Sigmoid colon (tissue), 7 donors: ENCODE measurements around the gene IMMP2L. TPM values are rescaled to one million over a fixed set of nuclear protein-coding genes. Genes with fewer than 3 reads are reported as not detected.

Experiments
- DNase-seq: peaks from one replicate; pipeline ENCODE4 v3.0.0-alpha.2; 2019
- H3K27ac ChIP-seq, 4 donors: fragments of 200-600 bp; sonication (generic); one replicate each; pipeline ENCODE4 v1.5.1; 2016 to 2019; ENCODE audit warnings: mild to moderate bottlenecking in 1 of 4
- H3K27me3 ChIP-seq, 3 donors: fragments of 200-600 bp; sonication (generic); one replicate each; pipeline ENCODE4 v1.5.1; 2019; ENCODE audit warnings: mild to moderate bottlenecking in 1 of 3
- H3K36me3 ChIP-seq, 4 donors: fragments of 200-600 bp; sonication (generic); one replicate each; pipeline ENCODE4 v1.5.1; 2016 to 2019
- H3K4me1 ChIP-seq, 4 donors: fragments of 200-600 bp; sonication (generic); one replicate each; pipeline ENCODE4 v1.5.1; 2017 to 2019
- H3K4me3 ChIP-seq, 4 donors: fragments of 200-600 bp; sonication (generic); one replicate each; pipeline ENCODE4 v1.5.1; 2017 to 2019; ENCODE audit warnings: mild to moderate bottlenecking in 2 of 4, moderate library complexity in 1 of 4
- H3K9me3 ChIP-seq, 4 donors: fragments of 200-600 bp in 3 of 4; sonication (generic) in 3 of 4; one replicate each; pipeline versions ENCODE4 v1.5.1 to v1.6.1; 2013 to 2019
- EP300 ChIP-seq, 4 donors: sonication (generic); formaldehyde crosslinking; IDR thresholded peaks; one replicate each; pipeline ENCODE4 v1.6.1; 2017; ENCODE audit warnings: antibody characterized with exemption in 4 of 4
- POLR2A ChIP-seq, 2 donors: fragments of 450-650 bp; IDR thresholded peaks; one replicate each; pipeline ENCODE4 v1.6.1; 2016; ENCODE audit warnings: antibody characterized with exemption in 2 of 2, mild to moderate bottlenecking in 2 of 2, moderate library complexity in 2 of 2
- POLR2AphosphoS5 ChIP-seq, 4 donors: sonication (generic); formaldehyde crosslinking; IDR thresholded peaks; one replicate each; pipeline ENCODE4 v1.6.1; 2017; ENCODE audit warnings: antibody characterized with exemption in 4 of 4
- WGBS, 2 donors: extraction: QIAGEN DNeasy Blood & Tissue Kit; methylation state at CpG; one replicate each; pipeline ENCODE4 v1.1.7; 2013; 5-methylcytosine and 5-hydroxymethylcytosine counted together
- intact Hi-C: fragments of 100-400 bp; cut with DNase I; formaldehyde crosslinking; loops from one replicate; pipeline ENCODE4 v1.15.1; 2023
- polyA plus RNA-seq, 3 donors: library from polyadenylated mRNA; stranded (reverse); fragments of 200-250 nt; gene quantifications; one replicate each; pipeline ENCODE4 v1.2.3, GENCODE V29; 2013
- total RNA-seq, 4 donors: library from RNA; depleted of rRNA; stranded (reverse); fragments of >200 nt; gene quantifications; one replicate each; pipeline ENCODE4 v1.1.0, GENCODE V29; 2016
- TF ChIP-seq, protein P1 (sequence below), 4 experiments: fragments of 450-650 bp in 3 of 4; fragments of 200-600 bp in 1 of 4; IDR thresholded peaks; one replicate each; pipeline ENCODE4 v1.5.1; 2016 to 2019; ENCODE audit warnings: antibody characterized with exemption in 4 of 4, mild to moderate bottlenecking in 3 of 4, moderate library complexity in 2 of 4
- donor health status: healthy with polysubstance abuse.
- donor health status: Bipolar disorder and iron deficiency.
- donor health status: healthy.

IMMP2L gene
- total and polyA plus RNA-seq, 7 donors: 2.5 to 57.9 (median 18.5) TPM

DNA sequence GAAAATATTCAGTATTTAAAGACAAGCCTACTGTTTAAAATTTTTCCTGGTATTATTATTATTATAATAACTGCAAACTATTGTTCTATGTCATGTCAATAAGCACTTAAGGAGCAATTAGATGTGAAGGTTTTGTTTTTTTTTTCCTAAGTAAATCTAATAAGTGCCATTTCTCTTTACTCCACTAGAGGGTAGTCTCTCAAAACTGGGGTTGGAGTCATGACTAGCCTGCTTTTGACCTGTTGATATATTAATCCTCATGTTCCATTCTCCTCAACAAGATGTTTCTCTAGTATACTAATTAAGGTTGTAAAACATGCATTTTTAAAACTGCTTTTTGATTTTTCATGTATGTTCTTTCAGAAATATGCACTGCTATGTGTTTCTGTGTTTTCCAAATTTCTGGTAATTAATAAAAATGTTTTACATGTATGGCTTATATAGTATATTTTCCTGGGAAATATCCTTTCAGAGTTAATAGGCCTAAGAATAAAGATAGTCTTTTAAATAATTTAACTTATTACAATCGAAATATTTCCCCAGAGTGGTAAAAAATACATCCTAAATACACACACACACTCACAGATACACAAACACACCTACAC is 472.4 kb downstream of the IMMP2L start:
- DNase-seq: no peak
- Histone ChIP-seq H3K9me3 (no peaks in the 10 kb centered on the region), H3K27ac (no peak overlapping the region), H3K27me3 (no peaks in the 10 kb centered on the region), H3K4me1 (peaks cover 0 to 26% (median 23%) of the 10 kb centered on the region in 4 donors), H3K4me3 (no peak overlapping the region), H3K36me3 (no peaks in the 10 kb centered on the region)
- TF ChIP-seq POLR2AphosphoS5 (IDR thresholded peaks at IDR 0.05): no peak
- TF ChIP-seq, protein P1, sequence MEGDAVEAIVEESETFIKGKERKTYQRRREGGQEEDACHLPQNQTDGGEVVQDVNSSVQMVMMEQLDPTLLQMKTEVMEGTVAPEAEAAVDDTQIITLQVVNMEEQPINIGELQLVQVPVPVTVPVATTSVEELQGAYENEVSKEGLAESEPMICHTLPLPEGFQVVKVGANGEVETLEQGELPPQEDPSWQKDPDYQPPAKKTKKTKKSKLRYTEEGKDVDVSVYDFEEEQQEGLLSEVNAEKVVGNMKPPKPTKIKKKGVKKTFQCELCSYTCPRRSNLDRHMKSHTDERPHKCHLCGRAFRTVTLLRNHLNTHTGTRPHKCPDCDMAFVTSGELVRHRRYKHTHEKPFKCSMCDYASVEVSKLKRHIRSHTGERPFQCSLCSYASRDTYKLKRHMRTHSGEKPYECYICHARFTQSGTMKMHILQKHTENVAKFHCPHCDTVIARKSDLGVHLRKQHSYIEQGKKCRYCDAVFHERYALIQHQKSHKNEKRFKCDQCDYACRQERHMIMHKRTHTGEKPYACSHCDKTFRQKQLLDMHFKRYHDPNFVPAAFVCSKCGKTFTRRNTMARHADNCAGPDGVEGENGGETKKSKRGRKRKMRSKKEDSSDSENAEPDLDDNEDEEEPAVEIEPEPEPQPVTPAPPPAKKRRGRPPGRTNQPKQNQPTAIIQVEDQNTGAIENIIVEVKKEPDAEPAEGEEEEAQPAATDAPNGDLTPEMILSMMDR (IDR thresholded peaks at IDR 0.05): peak in 3 of 4 experiments; percentile 37 to 70 (median 38)
- no peak for TF ChIP-seq EP300 (IDR thresholded peaks at IDR 0.05)
- WGBS, 2 donors: 32 to 43% methylated on average over 1 of the region's 1 CpG
- intact Hi-C loops: loop anchor here (5.0 to 10.0 kb wide), 2 partner anchors 397 to 645 kb away; no protein-coding TSS in a partner anchor

DNA sequence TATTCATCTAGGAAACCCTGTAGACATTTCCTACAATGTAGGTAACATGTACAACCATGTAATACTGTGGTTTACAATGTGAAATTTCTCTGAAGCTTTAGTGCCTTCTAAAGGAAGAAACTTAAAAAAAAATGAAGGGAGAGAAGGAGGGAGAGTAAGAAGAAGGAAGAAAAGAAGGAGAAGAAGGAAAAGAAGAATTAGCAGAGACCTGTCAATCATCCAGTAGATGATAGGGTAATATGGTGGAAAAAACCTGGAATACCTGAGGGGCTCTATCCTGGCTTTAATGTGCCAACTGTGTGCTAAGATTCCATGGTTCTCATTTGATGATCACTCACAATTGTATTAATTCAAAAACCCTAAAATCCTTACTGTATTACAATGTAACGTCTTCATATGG is 474.0 kb downstream of the IMMP2L start:
- Histone ChIP-seq H3K4me1 (peaks cover 0 to 26% (median 23%) of the 10 kb centered on the region in 4 donors), H3K4me3 (no peak overlapping the region), H3K27me3 (no peaks in the 10 kb centered on the region), H3K9me3 (no peaks in the 10 kb centered on the region), H3K27ac (no peak overlapping the region), H3K36me3 (no peaks in the 10 kb centered on the region)
- DNase-seq: no peak
- TF ChIP-seq, protein P1 (IDR thresholded peaks at IDR 0.05): no peak
- no peak for TF ChIP-seq POLR2A (IDR thresholded peaks at IDR 0.05)
- TF ChIP-seq EP300 (IDR thresholded peaks at IDR 0.05): no peak
- no peak for TF ChIP-seq POLR2AphosphoS5 (IDR thresholded peaks at IDR 0.05)
- intact Hi-C loops: no loop called here
- 96 to 98% methylated on average over 1 of the region's 1 CpG for WGBS, 2 donors

DNA sequence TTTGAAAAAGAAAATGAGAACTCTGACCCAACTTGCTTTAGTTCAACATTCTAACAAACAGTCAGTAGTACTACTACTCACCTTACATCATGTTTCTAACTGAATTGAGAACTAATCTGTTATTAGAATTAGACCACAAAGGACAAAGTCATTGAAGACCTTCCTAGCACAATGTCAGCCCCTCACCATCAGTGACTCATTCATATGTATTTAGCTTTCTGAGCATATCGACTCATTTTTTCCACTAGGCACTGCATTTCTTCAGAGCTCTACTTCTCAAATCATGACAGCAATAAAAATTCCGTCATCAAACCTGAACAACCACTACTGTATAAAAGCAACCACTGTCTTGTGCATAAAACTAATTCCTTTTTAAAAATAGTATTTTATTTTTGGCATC is 475.8 kb downstream of the IMMP2L start:
- WGBS, 2 donors: 73 to 85% methylated on average over 2 of the region's 2 CpGs
- Histone ChIP-seq H3K9me3 (no peaks in the 10 kb centered on the region), H3K4me1 (peaks cover 0 to 10% (median 8%) of the 10 kb centered on the region in 4 donors), H3K36me3 (no peaks in the 10 kb centered on the region), H3K27me3 (no peaks in the 10 kb centered on the region), H3K4me3 (no peak overlapping the region), H3K27ac (no peak overlapping the region)
- no peak for DNase-seq
- intact Hi-C loops: no loop called here
- TF ChIP-seq, protein P1 (IDR thresholded peaks at IDR 0.05): no peak
- TF ChIP-seq POLR2A (IDR thresholded peaks at IDR 0.05): no peak
- no peak for TF ChIP-seq POLR2AphosphoS5 (IDR thresholded peaks at IDR 0.05)
- TF ChIP-seq EP300 (IDR thresholded peaks at IDR 0.05): no peak

DNA sequence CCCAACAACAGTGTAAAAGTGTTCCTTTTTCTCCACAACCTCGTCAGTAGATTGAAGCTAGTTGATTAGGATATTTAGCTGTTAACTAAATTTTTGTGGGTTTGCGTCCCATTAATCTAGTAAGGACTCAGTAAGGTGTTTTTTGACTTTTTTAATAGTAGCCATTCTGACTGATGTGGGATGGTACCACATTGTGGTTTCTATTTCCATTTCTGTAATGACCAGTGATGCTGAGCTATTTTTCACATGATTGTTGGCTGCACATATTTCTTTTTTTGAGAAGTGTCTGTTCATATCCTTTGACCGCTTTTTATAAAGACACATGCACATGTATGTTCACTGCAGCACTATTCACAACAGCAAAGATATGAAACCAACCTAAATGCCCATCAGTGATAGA is 476.9 kb downstream of the IMMP2L start:
- no peaks in the 10 kb centered on the region for H3K9me3 ChIP-seq
- WGBS, 2 donors: 94% methylated on average over 3 of the region's 3 CpGs
- H3K4me3 ChIP-seq: no peak overlapping the region
- H3K27me3 ChIP-seq: no peaks in the 10 kb centered on the region
- no peak overlapping the region for H3K27ac ChIP-seq
- no peak for DNase-seq
- TF ChIP-seq EP300 (IDR thresholded peaks at IDR 0.05) (no peak), POLR2AphosphoS5 (IDR thresholded peaks at IDR 0.05) (no peak), POLR2A (IDR thresholded peaks at IDR 0.05) (no peak)
- TF ChIP-seq, protein P1 (IDR thresholded peaks at IDR 0.05): no peak
- intact Hi-C loops: no loop called here
- peaks cover 0 to 3% (median under 1%) of the 10 kb centered on the region in 4 donors for H3K4me1 ChIP-seq
- H3K36me3 ChIP-seq: no peaks in the 10 kb centered on the region

DNA sequence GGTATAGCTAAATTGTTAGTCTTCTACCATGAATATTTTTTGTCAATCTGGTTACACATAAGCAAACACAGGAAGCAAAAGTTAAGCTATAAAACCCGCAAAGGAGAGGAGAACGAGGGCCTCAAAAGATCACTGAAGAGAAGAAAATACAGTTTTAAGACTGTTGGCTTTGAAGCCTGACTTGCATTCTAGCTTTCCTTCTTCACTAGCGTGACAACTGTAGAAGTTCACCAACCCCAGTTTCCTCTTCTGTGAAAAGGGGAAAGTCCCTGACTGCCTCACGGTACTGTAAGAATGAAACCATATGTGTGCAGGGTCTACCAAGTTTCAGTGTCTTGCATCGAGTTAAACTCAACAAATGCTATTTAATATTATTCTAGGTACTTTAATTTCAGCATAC is 478.9 kb downstream of the IMMP2L start:
- H3K27ac ChIP-seq: no peak overlapping the region
- TF ChIP-seq EP300 (IDR thresholded peaks at IDR 0.05): no peak
- TF ChIP-seq POLR2AphosphoS5 (IDR thresholded peaks at IDR 0.05): no peak
- TF ChIP-seq, protein P1 (IDR thresholded peaks at IDR 0.05): no peak
- TF ChIP-seq POLR2A (IDR thresholded peaks at IDR 0.05): no peak
- H3K36me3 ChIP-seq: no peaks in the 10 kb centered on the region
- 29 to 70% methylated on average over 5 of the region's 5 CpGs for whole genome bisulfite sequencing, 2 donors
- H3K4me1 ChIP-seq: no peaks in the 10 kb centered on the region
- no peaks in the 10 kb centered on the region for H3K9me3 ChIP-seq
- H3K27me3 ChIP-seq: no peaks in the 10 kb centered on the region
- no peak overlapping the region for H3K4me3 ChIP-seq
- no peak for DNase-seq
- intact Hi-C loops: no loop called here
